ENCODE measurements around the gene DEGS1. TPM values are rescaled to one million over a fixed set of nuclear protein-coding genes. Genes with fewer than 3 reads are reported as not detected.

Gene DEGS1
- total and polyA plus RNA-seq, 2 experiments from 2014 or later = 88.7 to 107 TPM

DNA sequence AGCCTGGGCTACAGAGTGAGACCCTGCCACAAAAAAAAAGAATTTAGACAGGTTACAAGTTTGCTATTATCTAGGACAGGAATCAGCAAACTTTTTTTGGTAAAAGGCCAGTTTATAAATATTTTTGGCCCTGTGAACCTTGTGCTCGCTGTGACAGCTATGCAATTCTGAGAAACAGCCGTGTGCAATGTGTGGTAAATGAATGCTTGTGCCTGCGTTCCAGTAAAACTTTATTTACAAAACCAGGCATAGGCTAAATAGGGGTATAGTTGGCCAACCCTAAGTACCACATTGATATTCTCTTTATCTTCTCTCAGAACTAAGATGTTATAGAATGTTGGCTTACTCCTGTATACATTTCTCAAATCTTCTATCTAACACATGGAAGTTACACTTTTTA is 44.8 kb upstream of the DEGS1 start:
- Histone ChIP-seq H3K27ac (no peak overlapping the region), H3K36me3 (replicated peaks; ENCODE audit: insufficient read depth, low read depth) (no peaks in the 10 kb centered on the region), H3K4me2 (no peak overlapping the region), H3K27me3 (no peaks in the 10 kb centered on the region), H3K9me2 (replicated peaks; ENCODE audit: insufficient read depth) (no peaks in the 10 kb centered on the region), H3K79me2 (peaks cover 4% of the 10 kb centered on the region), H3K9me3 (ENCODE audit: low read depth) (no peaks in the 10 kb centered on the region), H2AFZ (no peak overlapping the region), H3K4me1 (ENCODE audit: insufficient read depth) (no peaks in the 10 kb centered on the region), H3K4me3 (no peak overlapping the region), H4K20me1 (ENCODE audit: insufficient read depth, poor library complexity, severe bottlenecking) (no peaks in the 10 kb centered on the region)
- 98% methylated on average over 3 of the region's 3 CpGs for WGBS (ENCODE audit: low lambda C conversion rate, missing lambda C conversion rate)
- no peak for DNase-seq (ENCODE audit: low spot score)
- TF ChIP-seq EZH2 (IDR thresholded peaks at IDR 0.05; ENCODE audit: borderline replicate concordance) (no peak), EZH2phosphoT487 (IDR thresholded peaks at IDR 0.05; ENCODE audit: low read depth, severe bottlenecking, unreplicated experiment) (no peak)
- TF ChIP-seq, protein P1, sequence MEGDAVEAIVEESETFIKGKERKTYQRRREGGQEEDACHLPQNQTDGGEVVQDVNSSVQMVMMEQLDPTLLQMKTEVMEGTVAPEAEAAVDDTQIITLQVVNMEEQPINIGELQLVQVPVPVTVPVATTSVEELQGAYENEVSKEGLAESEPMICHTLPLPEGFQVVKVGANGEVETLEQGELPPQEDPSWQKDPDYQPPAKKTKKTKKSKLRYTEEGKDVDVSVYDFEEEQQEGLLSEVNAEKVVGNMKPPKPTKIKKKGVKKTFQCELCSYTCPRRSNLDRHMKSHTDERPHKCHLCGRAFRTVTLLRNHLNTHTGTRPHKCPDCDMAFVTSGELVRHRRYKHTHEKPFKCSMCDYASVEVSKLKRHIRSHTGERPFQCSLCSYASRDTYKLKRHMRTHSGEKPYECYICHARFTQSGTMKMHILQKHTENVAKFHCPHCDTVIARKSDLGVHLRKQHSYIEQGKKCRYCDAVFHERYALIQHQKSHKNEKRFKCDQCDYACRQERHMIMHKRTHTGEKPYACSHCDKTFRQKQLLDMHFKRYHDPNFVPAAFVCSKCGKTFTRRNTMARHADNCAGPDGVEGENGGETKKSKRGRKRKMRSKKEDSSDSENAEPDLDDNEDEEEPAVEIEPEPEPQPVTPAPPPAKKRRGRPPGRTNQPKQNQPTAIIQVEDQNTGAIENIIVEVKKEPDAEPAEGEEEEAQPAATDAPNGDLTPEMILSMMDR (IDR thresholded peaks at IDR 0.05; ENCODE audit: poor library complexity) = no peak

DNA sequence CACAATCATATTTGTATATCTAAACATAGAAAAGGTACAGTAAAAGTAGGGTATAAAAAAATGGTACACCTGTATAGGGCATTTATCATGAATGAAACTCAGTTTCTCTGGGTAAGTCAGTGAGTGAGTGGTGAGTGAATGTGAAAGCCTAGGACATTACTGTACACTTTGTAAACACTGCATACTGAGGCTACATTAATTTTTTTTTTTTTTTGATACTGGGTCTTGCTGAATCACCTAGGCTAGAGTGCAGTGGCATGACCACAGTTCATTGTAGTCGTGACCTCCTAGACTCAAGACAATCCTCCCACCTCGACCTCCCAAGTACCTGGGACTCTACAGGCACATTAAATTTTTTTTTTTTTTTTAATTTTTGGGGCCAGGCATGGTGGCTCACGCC is 41.3 kb upstream of the DEGS1 start:
- DNase-seq (ENCODE audit: low spot score) = no peak
- H3K27ac ChIP-seq = no peak overlapping the region
- no peaks in the 10 kb centered on the region for H3K9me2 ChIP-seq (replicated peaks; ENCODE audit: insufficient read depth)
- H2AFZ ChIP-seq = no peak overlapping the region
- 92% methylated on average over 3 of the region's 3 CpGs for WGBS (ENCODE audit: low lambda C conversion rate, missing lambda C conversion rate)
- H3K4me1 ChIP-seq (ENCODE audit: insufficient read depth) = no peaks in the 10 kb centered on the region
- TF ChIP-seq EZH2 (IDR thresholded peaks at IDR 0.05; ENCODE audit: borderline replicate concordance) (no peak), EZH2phosphoT487 (IDR thresholded peaks at IDR 0.05; ENCODE audit: low read depth, severe bottlenecking, unreplicated experiment) (no peak)
- TF ChIP-seq, protein P1 (IDR thresholded peaks at IDR 0.05; ENCODE audit: poor library complexity) = no peak
- no peaks in the 10 kb centered on the region for H4K20me1 ChIP-seq (ENCODE audit: insufficient read depth, poor library complexity, severe bottlenecking)
- no peaks in the 10 kb centered on the region for H3K36me3 ChIP-seq (replicated peaks; ENCODE audit: insufficient read depth, low read depth)
- H3K4me3 ChIP-seq = no peak overlapping the region
- peaks cover 4% of the 10 kb centered on the region for H3K79me2 ChIP-seq
- no peaks in the 10 kb centered on the region for H3K9me3 ChIP-seq (ENCODE audit: low read depth)
- H3K27me3 ChIP-seq = no peaks in the 10 kb centered on the region
- H3K4me2 ChIP-seq = no peak overlapping the region

DNA sequence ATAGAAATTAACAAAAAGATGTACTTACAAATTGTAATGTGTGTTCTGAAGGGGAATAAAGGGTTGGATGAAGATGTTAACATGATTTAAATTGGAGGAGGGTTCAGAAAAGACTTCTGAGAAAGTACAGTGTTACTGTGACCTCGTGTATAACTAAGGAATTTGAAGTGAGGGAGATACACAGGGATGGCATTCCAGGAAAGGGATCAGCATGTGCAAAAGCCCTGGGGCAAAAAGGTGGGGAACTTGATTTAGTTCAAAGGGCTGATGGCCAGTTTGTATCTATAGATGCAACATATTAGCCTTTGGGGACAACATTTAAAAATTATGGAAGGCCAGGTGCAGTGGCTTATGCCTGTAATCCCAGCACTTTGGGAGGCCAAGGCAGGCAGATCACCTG is 33.3 kb upstream of the DEGS1 start:
- Histone ChIP-seq H3K9me3 (ENCODE audit: low read depth) (no peaks in the 10 kb centered on the region), H3K4me1 (ENCODE audit: insufficient read depth) (no peaks in the 10 kb centered on the region), H3K27me3 (no peaks in the 10 kb centered on the region), H3K4me2 (no peak overlapping the region), H3K79me2 (peaks cover 4% of the 10 kb centered on the region), H3K36me3 (replicated peaks; ENCODE audit: insufficient read depth, low read depth) (no peaks in the 10 kb centered on the region), H4K20me1 (ENCODE audit: insufficient read depth, poor library complexity, severe bottlenecking) (no peaks in the 10 kb centered on the region), H3K9me2 (replicated peaks; ENCODE audit: insufficient read depth) (no peaks in the 10 kb centered on the region), H3K27ac (no peak overlapping the region), H3K4me3 (no peak overlapping the region), H2AFZ (no peak overlapping the region)
- WGBS (ENCODE audit: low lambda C conversion rate, missing lambda C conversion rate) = 68% methylated on average over 1 of the region's 1 CpG
- no peak for TF ChIP-seq EZH2 (IDR thresholded peaks at IDR 0.05; ENCODE audit: borderline replicate concordance)
- TF ChIP-seq, protein P1 (IDR thresholded peaks at IDR 0.05; ENCODE audit: poor library complexity) = no peak
- no peak for TF ChIP-seq EZH2phosphoT487 (IDR thresholded peaks at IDR 0.05; ENCODE audit: low read depth, severe bottlenecking, unreplicated experiment)
- no peak for DNase-seq (ENCODE audit: low spot score)

DNA sequence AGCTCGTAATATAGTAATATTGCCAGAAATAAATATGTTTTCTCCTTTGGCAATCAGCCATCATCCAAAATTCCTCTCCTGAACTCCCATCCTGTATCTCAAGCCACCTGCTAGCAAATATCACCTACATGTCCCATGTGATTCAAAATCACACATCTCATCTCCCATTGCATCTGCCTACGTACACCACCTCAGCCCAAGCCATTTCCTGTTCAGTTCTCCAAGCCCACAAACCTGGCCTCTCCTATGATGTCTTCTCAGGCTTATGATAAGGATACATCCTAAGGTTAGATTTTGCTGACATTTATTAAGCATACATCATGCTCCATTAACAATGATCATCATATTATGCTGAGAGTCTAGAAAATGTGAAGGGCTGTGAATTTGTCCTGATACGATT is 31.9 kb upstream of the DEGS1 start:
- no peak overlapping the region for H3K27ac ChIP-seq
- H3K27me3 ChIP-seq = no peaks in the 10 kb centered on the region
- TF ChIP-seq EZH2 (IDR thresholded peaks at IDR 0.05; ENCODE audit: borderline replicate concordance) (no peak), EZH2phosphoT487 (IDR thresholded peaks at IDR 0.05; ENCODE audit: low read depth, severe bottlenecking, unreplicated experiment) (no peak)
- TF ChIP-seq, protein P1 (IDR thresholded peaks at IDR 0.05; ENCODE audit: poor library complexity) = no peak
- H3K9me3 ChIP-seq (ENCODE audit: low read depth) = no peaks in the 10 kb centered on the region
- H3K36me3 ChIP-seq (replicated peaks; ENCODE audit: insufficient read depth, low read depth) = no peaks in the 10 kb centered on the region
- no peaks in the 10 kb centered on the region for H3K9me2 ChIP-seq (replicated peaks; ENCODE audit: insufficient read depth)
- no peak overlapping the region for H3K4me3 ChIP-seq
- H4K20me1 ChIP-seq (ENCODE audit: insufficient read depth, poor library complexity, severe bottlenecking) = no peaks in the 10 kb centered on the region
- no peaks in the 10 kb centered on the region for H3K4me1 ChIP-seq (ENCODE audit: insufficient read depth)
- H3K4me2 ChIP-seq = no peak overlapping the region
- no peak for DNase-seq (ENCODE audit: low spot score)
- WGBS (ENCODE audit: low lambda C conversion rate, missing lambda C conversion rate) = 73% methylated on average over 3 of the region's 3 CpGs
- no peak overlapping the region for H2AFZ ChIP-seq
- peaks cover 4% of the 10 kb centered on the region for H3K79me2 ChIP-seq

Data from hepatocyte (in vitro differentiated cells).